Left hindlimb (tissue), 1 donor: Measurements from ENCODE around the gene LAMA1.

ENCODE experiments used
- DNase-seq: peaks from one replicate; pipeline ENCODE4 v3.0.0-alpha.2; 2018

LAMA1 gene

DNA sequence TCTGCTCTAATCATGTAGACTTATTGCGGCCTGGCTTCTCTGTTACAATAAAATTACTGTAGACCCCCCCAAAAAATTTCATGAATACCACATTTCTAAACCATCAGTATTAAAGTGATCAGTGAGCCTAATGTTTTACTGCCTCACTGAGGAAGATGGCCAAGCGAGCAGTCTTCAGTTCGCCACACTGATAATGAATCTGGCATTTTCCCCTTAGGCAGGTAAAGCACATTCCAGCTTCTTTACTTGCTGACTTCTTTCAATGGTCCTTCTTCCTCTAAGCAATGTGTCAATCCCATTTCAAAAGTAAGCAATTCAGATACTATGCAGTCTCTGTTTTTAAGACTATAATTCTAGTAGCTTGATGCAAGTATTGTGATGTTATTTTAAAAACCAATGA, 137.6 kb downstream of the LAMA1 start:
- DNase-seq = no peak

DNA sequence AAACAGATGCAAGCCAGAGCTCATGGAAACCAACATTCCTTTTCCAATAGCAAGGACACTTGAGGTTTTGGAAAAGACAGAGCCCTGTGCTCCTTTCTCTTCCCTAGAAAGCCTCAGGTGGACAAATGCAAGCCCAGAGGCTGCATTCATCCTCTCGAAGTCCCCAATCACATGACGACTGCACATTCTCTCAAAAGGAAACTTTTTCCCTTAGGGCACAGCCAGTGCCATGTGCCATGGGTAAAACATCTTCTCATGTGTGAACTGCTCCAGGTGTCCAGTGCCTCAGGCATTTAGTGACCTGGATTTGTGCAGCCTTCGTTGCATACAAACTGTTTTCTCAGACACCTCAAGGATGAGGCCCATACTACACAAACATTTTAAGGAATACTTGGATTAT, 140.7 kb downstream of the LAMA1 start:
- DNase-seq = no peak

DNA sequence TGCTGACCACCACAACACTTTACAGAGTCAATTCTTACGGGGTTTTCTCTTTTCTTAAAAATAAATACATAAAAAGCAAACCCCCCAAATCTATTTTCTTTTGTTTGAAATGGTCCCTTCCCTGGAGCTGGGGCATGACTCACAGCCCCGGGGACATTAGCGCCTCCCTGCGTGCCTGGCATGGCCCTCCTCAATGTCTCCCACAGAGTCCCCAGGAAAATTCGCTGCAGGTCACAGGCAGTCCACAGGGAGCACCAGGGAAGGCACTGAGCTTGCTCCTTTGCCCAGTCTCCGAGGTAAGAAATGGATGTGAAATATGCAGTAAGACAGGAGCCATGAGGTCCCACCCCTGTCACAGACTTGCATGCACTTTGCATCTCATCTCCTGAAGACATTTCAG, 142.5 kb downstream of the LAMA1 start:
- DNase-seq = no peak

DNA sequence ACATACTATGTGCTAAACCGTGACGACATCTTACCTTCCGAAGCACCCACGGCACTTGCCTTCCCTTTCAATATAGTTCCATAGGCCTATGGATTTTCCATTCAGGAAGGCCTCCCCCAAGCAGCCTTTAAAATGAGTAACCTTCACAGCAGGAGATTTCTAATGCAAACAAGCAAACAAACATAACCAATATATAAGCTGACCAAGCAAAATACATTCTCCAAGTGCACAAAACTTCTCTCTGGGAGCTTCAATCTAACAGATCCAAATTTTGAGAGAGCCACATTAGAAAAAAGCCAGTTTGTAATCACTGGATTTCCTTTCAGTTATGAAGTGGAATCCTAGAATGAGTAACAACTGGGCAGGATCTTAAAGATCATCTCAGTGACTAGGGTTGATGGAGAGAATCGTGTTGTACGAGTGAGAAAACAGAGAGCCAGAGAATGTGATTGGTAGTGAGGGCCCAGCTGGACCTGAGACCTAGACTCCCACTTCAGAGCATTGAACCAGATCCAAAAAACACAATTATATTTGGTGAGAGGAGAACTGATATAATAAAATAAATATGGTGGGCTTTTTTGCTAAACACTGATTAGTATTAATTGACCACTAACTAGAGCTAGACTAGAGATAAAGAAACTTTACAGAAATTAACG, 145.6 kb downstream of the LAMA1 start:
- DNase-seq = no peak

DNA sequence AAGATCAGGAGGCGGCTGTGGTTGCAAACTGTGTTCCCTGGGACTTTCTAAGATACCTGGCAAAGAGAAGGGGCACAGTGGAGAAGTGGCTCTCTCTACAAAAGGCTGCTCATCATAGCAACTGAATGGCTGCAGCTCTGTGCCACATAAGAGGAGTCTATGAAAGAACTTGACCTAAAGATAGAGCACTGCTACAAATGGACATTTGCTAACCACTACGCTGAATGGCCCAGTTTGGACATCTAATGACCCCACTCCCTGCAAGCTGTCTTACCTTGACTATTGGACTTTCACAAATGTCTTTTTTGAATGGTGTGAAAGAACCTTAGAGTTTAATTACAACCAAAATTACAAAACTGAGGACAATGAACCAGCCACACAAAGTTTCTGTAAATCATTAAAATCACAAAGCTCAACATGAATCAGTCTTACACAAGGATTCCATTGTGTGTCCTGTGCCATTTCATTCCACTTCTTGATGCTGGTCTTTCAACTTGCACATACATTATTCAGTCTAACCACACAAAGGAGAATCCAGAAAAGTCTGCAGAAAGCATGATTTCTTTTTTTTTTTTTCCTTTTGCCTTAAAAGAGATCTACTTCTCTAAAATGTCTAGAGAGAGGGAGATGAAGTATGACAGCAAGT, 154.0 kb downstream of the LAMA1 start:
- DNase-seq = no peak

DNA sequence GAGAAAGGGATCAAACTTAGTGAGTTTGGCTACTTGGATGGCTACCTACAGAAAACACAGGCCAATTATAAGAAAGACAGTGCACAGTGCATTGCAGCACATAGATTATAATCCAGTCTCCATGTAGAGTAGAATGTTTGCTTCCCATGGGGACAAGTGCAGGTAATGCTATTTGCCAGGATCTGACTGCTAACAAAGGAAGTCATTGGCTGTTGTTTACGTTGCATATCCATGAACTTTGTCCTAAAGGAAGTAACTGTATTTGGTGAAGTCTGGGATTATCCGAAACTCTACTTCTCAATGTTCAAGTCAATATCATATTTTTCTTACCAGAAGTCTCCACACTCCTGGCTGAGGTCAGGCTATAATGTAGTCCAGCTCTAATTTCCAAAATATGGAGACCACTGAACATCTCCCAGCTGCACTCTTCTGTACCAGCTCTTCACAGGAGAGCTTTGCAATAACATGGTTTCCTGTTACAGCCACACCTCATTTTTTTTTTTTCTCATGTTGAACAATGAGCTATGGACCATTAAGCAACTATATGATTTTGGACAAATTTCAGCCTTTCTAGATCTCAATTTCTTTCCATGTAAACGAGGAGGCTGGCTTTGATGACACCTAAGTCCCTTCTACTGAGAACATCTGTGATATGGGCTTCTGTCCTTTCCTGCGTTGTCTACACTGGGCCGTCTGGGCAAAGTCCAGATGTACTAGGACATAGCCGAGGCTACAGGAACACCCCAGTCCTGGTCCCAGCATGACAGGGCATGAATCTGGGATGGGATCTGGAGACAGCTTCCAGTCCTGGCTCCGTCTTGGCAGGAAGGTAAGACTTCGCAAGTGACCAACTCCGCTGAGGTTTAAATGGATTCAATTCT, 154.8 kb downstream of the LAMA1 start:
- no peak for DNase-seq

DNA sequence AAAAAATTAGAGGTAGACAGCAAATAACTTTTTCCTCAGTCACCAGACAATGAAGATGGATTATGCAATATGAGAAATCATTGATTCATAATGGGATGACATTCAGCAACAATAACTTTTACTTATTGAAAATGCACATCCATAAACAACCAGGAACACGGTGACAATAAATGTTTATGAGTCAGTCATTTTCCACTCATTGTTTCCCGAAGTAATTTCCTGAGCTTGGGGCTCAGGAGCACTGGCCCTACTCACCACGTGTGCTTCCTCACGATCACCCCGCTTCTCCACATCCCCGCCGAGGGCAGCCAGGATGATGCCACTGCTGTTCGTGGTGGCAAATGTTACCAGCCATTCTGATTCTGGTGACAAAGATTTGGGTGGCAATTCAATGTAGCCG, 156.3 kb downstream of the LAMA1 start:
- DNase-seq = no peak

DNA sequence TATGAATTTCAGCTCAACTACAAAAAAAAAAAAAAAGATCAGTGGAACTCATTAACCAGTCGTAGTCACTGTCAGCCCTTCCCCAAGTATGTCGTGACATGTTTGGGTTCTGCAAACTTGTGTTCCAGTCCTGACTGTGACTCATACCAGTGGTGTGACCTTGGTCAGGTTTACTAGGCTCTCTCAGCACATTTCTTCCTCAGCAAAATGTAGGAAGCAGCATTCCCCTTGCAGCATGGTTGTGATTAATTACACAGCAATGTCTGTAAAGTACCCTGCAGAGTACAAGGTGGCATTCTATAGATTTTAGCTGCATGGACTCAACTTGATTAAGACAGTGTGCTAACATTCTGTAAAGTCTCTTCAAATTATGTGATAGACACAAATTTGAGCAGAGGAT, 156.9 kb downstream of the LAMA1 start:
- DNase-seq = no peak

DNA sequence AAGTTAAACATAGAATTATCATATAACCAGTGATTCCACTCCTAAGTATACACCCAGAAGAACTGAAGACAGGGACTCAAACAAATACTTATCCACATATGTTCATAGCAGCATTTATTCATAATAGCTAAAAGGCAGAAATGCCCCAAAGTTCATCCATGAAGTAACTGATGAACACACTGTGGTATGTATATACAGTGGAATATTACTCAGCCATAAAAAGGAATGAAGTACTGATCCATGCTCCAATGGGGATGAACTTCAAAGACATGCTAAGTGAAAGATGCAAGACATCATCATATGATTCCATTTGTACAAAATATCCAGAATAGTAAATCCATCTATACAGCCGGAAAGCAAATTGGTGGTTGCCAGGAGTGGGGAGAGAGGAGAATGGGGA, 157.5 kb downstream of the LAMA1 start:
- DNase-seq = no peak

DNA sequence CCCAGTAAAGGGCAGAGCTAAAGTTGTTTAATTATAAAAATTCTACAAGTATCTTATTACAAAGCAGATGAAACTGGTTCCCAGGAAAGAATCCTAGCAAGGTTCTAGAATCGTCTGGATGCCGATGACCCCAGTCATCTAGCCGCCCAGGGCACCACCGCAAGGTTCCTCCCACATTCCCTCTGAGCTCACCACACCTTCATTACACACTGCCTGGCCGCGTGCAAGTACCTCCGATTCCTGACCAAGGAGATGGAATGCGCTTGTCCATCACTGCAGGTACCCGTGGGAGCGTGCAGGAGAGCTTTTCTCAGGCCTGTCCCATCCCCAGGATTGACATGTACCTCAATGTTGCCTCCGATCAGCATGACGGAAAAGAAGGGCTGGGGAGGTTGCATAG, 158.5 kb downstream of the LAMA1 start:
- DNase-seq = no peak

DNA sequence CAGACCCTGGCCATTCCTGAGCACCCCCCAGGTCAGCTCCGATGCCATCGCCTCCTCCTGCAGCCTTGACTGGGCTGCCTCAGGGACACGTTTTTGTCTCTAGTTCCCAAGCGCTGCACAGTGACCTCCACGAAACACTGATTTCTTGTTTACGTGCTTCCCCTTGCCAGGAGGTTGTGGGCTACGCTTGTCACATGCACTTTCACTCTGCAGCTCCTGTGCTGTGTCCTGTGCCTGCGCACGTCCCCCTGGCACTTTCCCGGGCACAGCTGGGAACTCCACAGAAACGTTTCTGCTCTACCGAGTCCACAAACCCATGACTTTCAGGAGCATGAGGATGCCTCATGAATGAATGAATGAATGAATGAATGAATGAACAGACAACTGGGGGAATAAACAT, 160.6 kb downstream of the LAMA1 start:
- no peak for DNase-seq

DNA sequence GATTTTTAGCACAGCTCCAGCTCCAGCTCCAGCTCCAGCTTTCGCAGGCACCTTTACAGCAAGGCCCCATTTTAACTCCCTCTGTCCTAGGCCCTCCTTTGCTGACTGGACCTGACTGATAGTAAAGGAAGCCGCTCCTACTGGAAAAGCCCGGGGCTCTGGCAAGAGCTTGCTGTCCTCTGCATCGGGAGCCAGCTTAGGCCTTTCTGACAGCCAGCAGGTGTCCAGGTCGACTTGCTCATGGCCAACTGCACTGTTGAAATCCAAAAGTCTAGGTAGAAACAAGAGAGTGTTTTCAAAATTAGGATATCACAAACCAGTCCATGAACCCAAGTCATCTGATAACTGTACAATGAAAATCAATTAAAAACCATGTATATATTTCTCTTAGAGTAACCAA, 161.1 kb downstream of the LAMA1 start:
- no peak for DNase-seq

DNA sequence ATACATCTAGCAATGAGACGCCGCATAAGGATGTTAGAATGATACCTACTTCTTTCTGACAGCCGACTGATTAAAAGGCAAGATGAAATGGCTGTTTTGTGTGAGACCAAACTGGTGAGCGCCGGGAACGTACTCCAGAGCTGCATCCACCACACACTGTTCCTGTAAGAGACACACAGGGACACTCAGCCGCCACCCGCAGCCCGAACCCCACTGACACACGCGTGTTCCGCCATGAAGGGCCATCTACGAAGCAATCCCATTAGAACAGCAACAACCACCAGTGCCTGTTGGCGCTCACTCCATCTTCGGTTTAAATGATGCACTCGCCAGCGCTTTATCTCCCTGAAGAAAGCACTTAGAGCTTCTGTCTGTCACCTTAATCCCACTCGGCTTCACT, 162.3 kb downstream of the LAMA1 start:
- DNase-seq = no peak

DNA sequence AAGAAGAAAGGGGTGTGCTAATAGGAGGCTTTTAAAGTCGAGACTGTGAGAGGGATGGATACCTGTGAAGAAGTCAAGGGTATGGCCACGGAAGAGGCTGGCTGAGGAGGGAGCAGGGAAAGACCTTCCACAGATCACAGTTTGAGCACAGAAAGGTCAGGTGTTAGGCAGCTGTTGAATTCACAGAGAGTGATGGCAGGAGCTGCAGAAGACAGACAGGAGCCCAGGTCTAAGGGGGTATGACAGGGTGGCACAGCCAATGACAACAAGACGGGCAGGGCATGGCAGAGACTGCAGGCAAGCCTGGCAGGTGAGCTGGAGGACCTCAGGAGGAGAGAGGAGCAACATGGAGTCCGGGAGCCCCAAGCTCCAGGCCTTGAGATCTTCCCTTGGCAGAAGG, 163.1 kb downstream of the LAMA1 start:
- no peak for DNase-seq

DNA sequence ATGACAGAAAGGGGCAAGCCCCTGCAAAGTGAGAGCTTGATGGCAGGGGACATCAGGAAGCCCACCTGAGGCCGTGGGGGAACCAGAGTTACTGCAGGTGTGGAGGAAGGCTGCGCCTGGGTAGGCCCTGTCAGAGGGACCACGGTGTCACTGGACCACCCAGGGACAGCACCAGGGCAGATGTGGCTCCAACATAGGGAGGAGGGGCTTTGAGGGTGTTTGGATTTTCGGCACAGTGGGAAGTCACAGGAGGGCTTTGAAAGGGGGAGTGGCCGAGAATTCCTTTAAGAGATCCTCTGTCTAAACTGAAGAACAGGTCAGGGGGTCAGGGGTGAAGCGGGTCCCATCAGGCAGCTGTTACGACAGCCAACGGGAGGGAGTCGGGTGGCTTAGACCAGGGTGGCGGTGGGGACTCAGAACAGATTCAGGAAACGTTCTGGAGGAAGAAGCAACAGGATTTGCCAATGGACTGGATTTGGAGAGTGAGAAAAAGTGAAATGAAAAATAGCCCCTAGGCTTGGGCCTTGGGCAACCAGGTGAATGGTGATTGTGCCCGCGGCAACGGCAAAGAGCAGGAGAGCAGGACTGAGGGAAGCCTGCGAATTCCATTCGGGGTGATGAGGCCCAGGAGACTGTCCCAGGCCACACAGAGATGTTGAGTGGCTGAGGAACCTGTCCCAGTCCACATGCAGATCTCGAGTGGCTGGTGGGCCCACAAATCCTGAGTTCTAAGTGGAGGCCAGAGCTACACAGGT, 166.1 kb downstream of the LAMA1 start:
- DNase-seq = no peak

DNA sequence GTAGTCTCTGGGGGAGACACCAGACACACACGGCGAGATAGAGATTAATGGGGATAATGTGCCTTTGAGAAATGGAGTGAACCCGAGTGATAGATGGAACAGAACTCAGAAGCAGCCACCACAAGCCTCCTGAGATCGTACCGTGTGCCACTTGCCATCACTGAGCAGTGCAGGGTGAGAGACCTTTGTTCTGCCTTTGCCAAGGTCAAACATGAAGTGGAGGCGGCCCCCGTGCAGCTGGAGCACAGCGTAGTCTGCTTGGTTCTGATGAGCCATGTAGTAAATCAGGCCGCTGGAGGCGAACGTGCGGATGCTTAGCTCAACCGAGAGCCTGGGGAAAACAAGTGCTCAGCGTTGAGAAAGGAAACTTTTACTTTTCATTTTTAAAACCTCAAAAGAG, 167.0 kb downstream of the LAMA1 start:
- no peak for DNase-seq

DNA sequence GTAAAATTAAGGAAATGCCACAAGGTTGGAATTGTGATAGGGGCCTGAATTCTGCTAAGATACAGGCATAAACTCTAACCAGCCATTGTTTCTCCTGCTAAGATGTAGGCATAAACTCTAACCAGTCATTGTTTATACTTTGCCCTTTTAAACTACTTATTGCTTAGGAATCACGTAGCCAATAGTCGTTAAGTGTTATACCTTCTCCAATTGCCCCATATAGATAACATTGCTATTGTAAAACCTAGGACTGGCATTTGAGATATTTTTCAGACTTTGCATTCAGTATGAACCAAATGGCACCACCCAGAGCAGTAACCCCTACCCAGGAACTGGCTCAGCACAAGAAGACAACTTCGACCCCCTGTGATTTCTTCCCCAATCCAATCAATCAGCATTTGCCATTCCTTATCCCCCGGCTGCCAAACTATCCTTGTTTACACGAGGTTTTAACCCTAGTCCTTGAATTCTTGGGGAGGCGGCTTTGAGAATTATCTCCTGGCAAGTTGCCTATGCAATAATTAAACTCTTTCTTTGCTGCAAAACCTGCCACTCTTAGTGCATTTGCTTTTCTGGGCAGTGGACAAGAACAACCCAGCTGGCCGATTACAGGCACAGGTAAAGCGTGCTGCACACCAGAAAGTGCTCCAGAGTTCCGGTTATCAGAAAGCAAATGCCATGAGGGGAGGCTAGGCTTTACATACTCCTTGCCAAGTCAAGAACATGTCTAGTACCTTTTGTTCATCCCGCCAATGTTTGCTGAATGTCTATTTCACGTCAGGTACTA, 167.6 kb downstream of the LAMA1 start:
- no peak for DNase-seq

DNA sequence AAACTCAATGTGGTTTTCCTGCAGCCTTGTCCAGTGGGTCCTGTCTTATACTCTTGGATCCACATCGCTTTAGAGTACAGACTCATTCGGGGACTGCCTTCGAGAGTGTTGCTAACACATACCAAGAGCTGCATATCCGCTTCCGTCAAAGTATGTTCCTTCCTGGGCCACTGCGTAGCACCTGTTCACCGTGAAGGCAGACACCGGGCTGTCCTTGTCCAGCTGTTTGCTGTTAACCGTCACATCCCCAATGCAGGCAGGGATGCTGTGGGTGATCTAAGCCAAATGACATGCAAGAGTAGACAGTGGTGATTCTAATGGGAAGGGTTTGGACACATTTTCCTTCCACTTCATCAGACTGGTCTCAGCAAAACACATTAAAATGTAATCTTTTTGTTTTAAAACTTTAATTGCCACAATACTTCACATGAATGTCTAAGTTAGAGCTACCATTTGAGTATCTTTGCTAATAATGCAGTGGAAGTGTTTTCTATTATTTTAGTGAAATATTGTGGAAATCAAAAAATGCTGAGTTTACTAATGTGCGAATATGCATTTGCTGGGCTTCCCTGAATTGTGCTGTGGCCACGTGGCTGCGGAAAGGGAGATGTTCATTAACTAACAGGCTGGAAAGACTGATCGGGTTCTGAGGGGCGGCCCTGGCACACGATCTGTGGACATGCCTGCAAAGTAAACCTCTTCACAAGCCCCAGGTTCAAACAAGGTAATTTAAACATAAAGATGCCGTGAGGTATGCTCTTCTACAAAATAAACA, 169.1 kb downstream of the LAMA1 start:
- DNase-seq = no peak

DNA sequence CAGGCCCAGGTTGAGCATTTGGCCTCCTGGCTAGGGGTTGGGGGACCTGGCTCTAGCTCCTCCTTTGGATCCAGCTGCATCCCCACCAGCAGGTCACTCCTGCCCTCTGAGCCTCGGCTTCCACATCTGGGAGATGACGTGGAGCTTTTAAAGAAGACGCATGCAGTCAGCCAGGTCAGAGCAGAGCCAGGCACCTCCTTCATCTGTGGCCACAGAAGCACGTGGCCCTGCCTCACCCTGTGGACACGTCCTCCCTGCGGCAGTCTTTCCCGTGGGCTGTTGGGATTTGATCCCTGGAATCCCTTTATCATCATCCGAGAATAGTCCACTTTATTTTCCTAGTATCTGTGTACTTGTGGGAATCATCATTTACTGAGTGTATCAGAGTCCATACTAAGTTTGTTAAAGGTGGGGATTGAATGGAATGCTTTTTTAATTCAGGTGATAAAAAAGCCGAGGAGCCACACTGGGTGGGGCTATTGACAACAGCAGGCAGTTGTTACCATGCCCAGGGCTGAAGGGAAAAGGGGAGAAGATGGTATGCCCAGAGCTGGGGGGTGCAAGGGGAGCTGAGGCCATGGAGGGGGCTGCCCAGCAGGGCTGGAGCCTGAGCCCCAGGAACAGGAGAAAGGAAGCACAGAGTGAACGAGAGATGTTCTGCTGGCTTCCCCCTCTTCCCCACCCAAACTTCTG, 170.1 kb downstream of the LAMA1 start:
- no peak for DNase-seq

DNA sequence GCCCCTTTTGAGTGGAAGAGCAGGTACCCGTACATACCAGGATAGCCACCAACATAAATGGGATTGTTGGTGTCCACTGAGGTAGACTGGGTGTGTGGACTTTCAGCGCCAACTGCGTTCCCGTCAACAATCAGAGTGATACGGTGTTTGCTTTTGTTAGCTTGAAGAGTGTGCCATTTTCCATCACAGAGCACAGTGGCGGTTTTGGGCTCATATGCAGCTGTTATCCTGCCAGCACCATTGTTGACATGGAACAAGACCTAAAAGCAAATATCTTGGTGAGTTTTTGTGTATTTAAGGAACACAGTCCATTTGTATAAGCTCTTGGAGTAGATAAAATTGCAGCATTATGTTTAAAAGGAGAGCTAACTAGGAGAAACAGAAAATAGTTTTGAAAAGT, 174.5 kb downstream of the LAMA1 start:
- DNase-seq = no peak

DNA sequence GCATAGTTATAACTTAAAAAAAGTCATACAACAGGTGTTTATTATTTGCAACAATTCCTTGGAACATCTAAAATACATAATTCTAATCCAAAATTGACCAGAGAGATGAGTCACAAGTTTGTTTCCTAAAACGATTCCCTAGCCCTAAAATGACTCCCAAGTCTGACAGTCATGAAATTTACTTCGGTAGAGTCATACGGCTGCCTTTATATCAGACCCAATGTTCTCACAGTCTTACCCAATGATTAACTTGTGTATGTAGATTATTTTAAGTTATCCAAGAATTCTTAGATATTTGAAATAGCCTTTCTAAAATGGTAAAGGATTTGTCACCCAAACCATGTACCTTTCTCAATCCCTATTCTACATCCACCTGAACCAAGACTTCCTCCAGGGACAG, 174.9 kb downstream of the LAMA1 start:
- DNase-seq = no peak
